Endothelial cell of umbilical vein (primary cell): ENCODE data around the gene MYO16. TPM values are rescaled to one million over a fixed set of nuclear protein-coding genes. Genes with fewer than 3 reads are reported as not detected.

ENCODE experiments used
- BruUV-seq: library from RNA; stranded (reverse); fragments of 400-500 nt; replicated peaks from 2 replicates; lab custom pipeline; 2021; lab: Mats Ljungman, UMichigan
- CTCF ChIA-PET: fragments of 300-600, 350-600 bp; sonication (Branson Sonifier 250); formaldehyde crosslinking; loops from one replicate; lab custom pipeline; 2021; ENCODE audit warnings: antibody characterized with exemption, inconsistent platforms; lab: Charles Lee
- POLR2A ChIA-PET: fragments of 300-600, 350-600 bp; sonication (Branson Sonifier 250); formaldehyde crosslinking; loops from one replicate; lab custom pipeline; 2021; ENCODE audit warnings: antibody characterized with exemption, inconsistent platforms; lab: Charles Lee
- DNase-seq: peaks from one replicate; pipeline ENCODE4 v3.0.0-alpha.2; 2011; ENCODE audit warnings: low read depth, low spot score
- FAIRE-seq: peaks from 2 replicates; lab custom pipeline; 2011; peaks lifted over from hg19 to GRCh38; lab: Jason Lieb, UNC
- H2AFZ ChIP-seq: 2 replicates; pipeline ENCODE4 v1.6.0; 2012; ENCODE audit warnings: low read depth, low read length, control low read depth, inconsistent platforms
- H3K27ac ChIP-seq: 2 replicates; pipeline ENCODE4 v1.5.1; 2011; ENCODE audit warnings: low read depth, mild to moderate bottlenecking, control low read depth, low read length, moderate library complexity; ENCODE audit not compliant: insufficient read depth
- H3K27me3 ChIP-seq, 2 experiments: 2 replicates each; pipeline versions ENCODE4 v1.6.0 to v1.6.1; 2011; ENCODE audit warnings: low read length in 2 of 2, mixed read lengths in 1 of 2; ENCODE audit not compliant: control insufficient read depth in 2 of 2, insufficient read depth in 2 of 2
- H3K36me3 ChIP-seq, 2 experiments: 2 replicates in 1 of 2; 3 replicates in 1 of 2; pipeline ENCODE4 v1.5.1; 2011; ENCODE audit warnings: low read length in 2 of 2, mild to moderate bottlenecking in 1 of 2, moderate library complexity in 1 of 2; ENCODE audit not compliant: control insufficient read depth in 2 of 2, insufficient read depth in 2 of 2; ENCODE audit errors: extremely low read depth in 1 of 2
- H3K4me1 ChIP-seq: 3 replicates; pipeline ENCODE4 v1.5.1; 2011; ENCODE audit warnings: mild to moderate bottlenecking, low read length; ENCODE audit not compliant: control insufficient read depth, insufficient read depth; ENCODE audit errors: extremely low read depth
- H3K4me2 ChIP-seq: 2 replicates; pipeline ENCODE4 v1.6.1; 2011; ENCODE audit warnings: low read length, control low read depth, mixed read lengths; ENCODE audit not compliant: insufficient read depth
- H3K4me3 ChIP-seq, 3 experiments: fragments of 200-600 bp in 1 of 3; sonication (generic), shearing (Covaris generic) in 1 of 3; replicated peaks in 1 of 3; 2 replicates each; pipeline ENCODE4 v1.5.1; 2011 to 2016; ENCODE audit warnings: control low read depth in 3 of 3, low read length in 3 of 3, mild to moderate bottlenecking in 2 of 3, inconsistent platforms in 1 of 3, low read depth in 1 of 3, moderate library complexity in 1 of 3; ENCODE audit not compliant: insufficient read depth in 1 of 3
- H3K79me2 ChIP-seq: 2 replicates; pipeline ENCODE4 v1.6.0; 2012; ENCODE audit warnings: low read length, inconsistent platforms; ENCODE audit not compliant: control insufficient read depth, insufficient read depth
- H3K9ac ChIP-seq: replicated peaks from 2 replicates; pipeline ENCODE3; 2011; ENCODE audit warnings: low read length, control low read depth; ENCODE audit not compliant: insufficient read depth; ENCODE audit errors: extremely low read depth
- H3K9me1 ChIP-seq: replicated peaks from 3 replicates; pipeline ENCODE4 v1.6.0; 2011; ENCODE audit warnings: mild to moderate bottlenecking, low read length; ENCODE audit not compliant: control insufficient read depth, insufficient read depth; ENCODE audit errors: extremely low read depth
- H3K9me3 ChIP-seq: replicated peaks from 2 replicates; pipeline ENCODE4 v1.5.1; 2012; ENCODE audit warnings: low read length, inconsistent platforms; ENCODE audit not compliant: control insufficient read depth, insufficient read depth
- H4K20me1 ChIP-seq: replicated peaks from 2 replicates; pipeline ENCODE3; 2011; ENCODE audit warnings: mild to moderate bottlenecking, low read length; ENCODE audit not compliant: control insufficient read depth, insufficient read depth; ENCODE audit errors: extremely low read depth
- CTCF ChIP-seq, 2 donors: IDR thresholded peaks; 1 replicate in 1 of 2; 2 replicates in 1 of 2; pipeline ENCODE4 v1.5.1; 2011; ENCODE audit warnings: low read length in 2 of 2, mild to moderate bottlenecking in 2 of 2, moderate library complexity in 2 of 2, control low read depth in 1 of 2, inconsistent platforms in 1 of 2, low read depth in 1 of 2; ENCODE audit not compliant: insufficient read depth in 1 of 2; ENCODE audit errors: extremely low read depth in 1 of 2
- EZH2 ChIP-seq: IDR thresholded peaks from 2 replicates; pipeline ENCODE4 v1.6.1; 2012; ENCODE audit warnings: borderline replicate concordance, low read depth, mild to moderate bottlenecking, moderate library complexity, low read length, inconsistent platforms; ENCODE audit not compliant: severe bottlenecking
- FOS ChIP-seq: IDR thresholded peaks from 2 replicates; pipeline ENCODE4 v1.6.1; 2011; ENCODE audit warnings: mild to moderate bottlenecking, low read length, moderate library complexity, borderline replicate concordance; ENCODE audit not compliant: insufficient read depth
- GATA2 ChIP-seq: IDR thresholded peaks from 2 replicates; pipeline ENCODE4 v1.7.0; 2011; ENCODE audit warnings: low read depth, mild to moderate bottlenecking, moderate library complexity, mixed read lengths, low read length; ENCODE audit not compliant: insufficient read length, insufficient read depth
- JUN ChIP-seq: IDR thresholded peaks from 2 replicates; pipeline ENCODE4 v1.6.1; 2011; ENCODE audit warnings: borderline replicate concordance, low read depth; ENCODE audit not compliant: insufficient read length, insufficient read depth
- MAX ChIP-seq: IDR thresholded peaks from 2 replicates; pipeline ENCODE4 v1.6.1; 2011; ENCODE audit not compliant: insufficient read depth, insufficient read length
- MYC ChIP-seq: IDR thresholded peaks from one replicate; pipeline ENCODE4 v1.6.1; 2011; ENCODE audit warnings: mild to moderate bottlenecking, low read depth, low read length
- POLR2A ChIP-seq: IDR thresholded peaks from 2 replicates; pipeline ENCODE4 v1.6.1; 2012; ENCODE audit warnings: low read depth, mild to moderate bottlenecking, control low read depth, low read length
- dilution Hi-C: fragments of 300-500 bp; cut with MboI; formaldehyde crosslinking; loops from one replicate; pipeline ENCODE4 v1.15.0; 2019; ENCODE audit warnings: low sequenced_read_pairs; ENCODE audit not compliant: extremely low pct_ligation_motif_present
- intact Hi-C: fragments of 100-400 bp; cut with micrococcal nuclease; formaldehyde crosslinking; loops from one replicate; pipeline ENCODE4 v1.10.0; 2022
- polyA plus RNA-seq, 4 experiments: library from polyadenylated mRNA; depleted of rRNA in 3 of 4; stranded (reverse) in 3 of 4; unstranded in 1 of 4; fragments of >200 nt; gene quantifications; 2 replicates each; pipeline versions ENCODE4 v1.2.1 to v1.2.3, GENCODE V29; 2011 to 2012; ENCODE audit warnings: missing spikeins in 1 of 4
- total RNA-seq: library from RNA; stranded (reverse); gene quantifications from 2 replicates; pipeline ENCODE4 v1.2.3, GENCODE V29; 2021

The MYO16 gene
- total and polyA plus RNA-seq, 2 donors (not counting 3 experiments of a cell fraction or from before 2014, with no cell fraction given): 0.03 to 0.04 TPM

- dilution Hi-C loops (no loop called here), intact Hi-C loops (loop anchor here (5.0 kb wide), 2 partner anchors 430 to 1210 kb away; no protein-coding TSS in a partner anchor)
- no TSS peak for BruUV-seq
- no peak for FAIRE-seq
- H3K4me1 ChIP-seq: peaks cover 25% of the 10 kb centered on the region
- ChIA-PET CTCF (interaction anchor here (1.4 kb wide), 1 partner anchor 693 kb away, joined by 3 read pairs; no protein-coding TSS in a partner anchor), POLR2A (no interaction called here)
- H3K9ac ChIP-seq: no peak overlapping the region
- no peak overlapping the region for H3K4me2 ChIP-seq
- no peaks in the 10 kb centered on the region for H3K27me3 ChIP-seq
- no peaks in the 10 kb centered on the region for H3K79me2 ChIP-seq
- no peak for TF ChIP-seq FOS
- no peak for TF ChIP-seq GATA2
- TF ChIP-seq POLR2A: no peak
- TF ChIP-seq MYC: no peak
- no peak for TF ChIP-seq CTCF (IDR thresholded peaks at IDR 0.05; ENCODE audit: extremely low read depth in 1 of 2, insufficient read depth in 1 of 2, low read depth in 1 of 2, low read length in 2 of 2)
- TF ChIP-seq JUN: no peak
- TF ChIP-seq MAX: no peak
- TF ChIP-seq EZH2: no peak
- no peak for DNase-seq
- H3K36me3 ChIP-seq: no peaks in the 10 kb centered on the region
- no peak overlapping the region for H3K4me3 ChIP-seq
- H3K9me3 ChIP-seq: no peaks in the 10 kb centered on the region
- H3K9me1 ChIP-seq: no peaks in the 10 kb centered on the region
- no peak overlapping the region for H3K27ac ChIP-seq
- no peaks in the 10 kb centered on the region for H4K20me1 ChIP-seq
- no peak overlapping the region for H2AFZ ChIP-seq
Observed at GRCh38 chr13:108917581-108917980, 288.2 kb downstream of the MYO16 start.
